ENCODE results near the gene ZGRF1.

Gene ZGRF1

DNA sequence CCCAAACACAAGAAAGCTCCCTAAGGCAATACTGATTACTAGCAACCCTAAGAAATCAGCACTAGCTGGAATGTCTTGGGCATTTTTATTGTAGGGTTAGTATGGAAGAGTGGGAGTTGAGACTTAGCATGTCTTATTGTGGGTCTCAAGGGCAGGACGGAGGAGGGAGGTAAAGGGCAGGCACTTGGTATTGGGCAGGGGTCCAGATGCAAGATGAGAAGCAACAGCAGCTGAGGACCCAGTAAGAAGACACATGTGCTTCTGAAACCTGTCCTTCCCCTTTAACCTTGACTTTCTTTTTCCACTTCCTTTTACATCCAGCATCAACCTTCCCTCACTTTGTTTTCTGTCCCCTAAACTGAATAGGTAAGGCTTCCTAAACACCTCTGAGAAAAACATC, 37.7 kb upstream of the ZGRF1 start:
- Histone ChIP-seq H3F3A (ENCODE audit: insufficient read depth, low read length) (no peaks in the 10 kb centered on the region), H4K20me1 (ENCODE audit: insufficient read depth, low read length) (no peaks in the 10 kb centered on the region), H3K79me2 (ENCODE audit: low read length) (no peaks in the 10 kb centered on the region), H3K36me3 (replicated peaks; ENCODE audit: insufficient read depth, low read length) (no peaks in the 10 kb centered on the region), H3K27ac (ENCODE audit: low read length) (no peak overlapping the region), H3K9ac (ENCODE audit: low read length) (no peak overlapping the region), H3K4me3 (ENCODE audit: low read length) (no peak overlapping the region), H3K27me3 (replicated peaks; ENCODE audit: insufficient read depth, low read length) (no peaks in the 10 kb centered on the region), H2AFZ (ENCODE audit: low read length) (no peak overlapping the region), H3K9me2 (replicated peaks; ENCODE audit: insufficient read depth, low read length) (no peaks in the 10 kb centered on the region), H3K9me3 (replicated peaks; ENCODE audit: insufficient read depth, low read length) (no peaks in the 10 kb centered on the region), H3K4me2 (ENCODE audit: low read depth, low read length) (no peak overlapping the region), H3K4me1 (ENCODE audit: low read length) (no peaks in the 10 kb centered on the region)
- DNase-seq = no peak
- TF ChIP-seq CTCF (IDR thresholded peaks at IDR 0.05; ENCODE audit: low read length) (no peak), EZH2 (optimal IDR thresholded peaks at IDR 0.05; ENCODE audit: low read depth, low read length) (no peak), EZH2phosphoT487 (IDR thresholded peaks at IDR 0.05; ENCODE audit: low read length) (no peak)

GRCh38 chr4:112673686-112674085, 37.0 kb upstream of the ZGRF1 start:
- Histone ChIP-seq H3K9ac (ENCODE audit: low read length) (no peak overlapping the region), H2AFZ (ENCODE audit: low read length) (no peak overlapping the region), H3K4me3 (ENCODE audit: low read length) (no peak overlapping the region), H4K20me1 (ENCODE audit: insufficient read depth, low read length) (no peaks in the 10 kb centered on the region), H3K79me2 (ENCODE audit: low read length) (no peaks in the 10 kb centered on the region), H3K9me3 (replicated peaks; ENCODE audit: insufficient read depth, low read length) (no peaks in the 10 kb centered on the region), H3K4me2 (ENCODE audit: low read depth, low read length) (no peak overlapping the region), H3F3A (ENCODE audit: insufficient read depth, low read length) (no peaks in the 10 kb centered on the region), H3K27ac (ENCODE audit: low read length) (no peak overlapping the region), H3K4me1 (ENCODE audit: low read length) (no peaks in the 10 kb centered on the region), H3K27me3 (replicated peaks; ENCODE audit: insufficient read depth, low read length) (no peaks in the 10 kb centered on the region), H3K9me2 (replicated peaks; ENCODE audit: insufficient read depth, low read length) (no peaks in the 10 kb centered on the region), H3K36me3 (replicated peaks; ENCODE audit: insufficient read depth, low read length) (no peaks in the 10 kb centered on the region)
- DNase-seq = no peak
- TF ChIP-seq EZH2phosphoT487 (IDR thresholded peaks at IDR 0.05; ENCODE audit: low read length) (no peak), CTCF (IDR thresholded peaks at IDR 0.05; ENCODE audit: low read length) (no peak), EZH2 (optimal IDR thresholded peaks at IDR 0.05; ENCODE audit: low read depth, low read length) (no peak)

DNA sequence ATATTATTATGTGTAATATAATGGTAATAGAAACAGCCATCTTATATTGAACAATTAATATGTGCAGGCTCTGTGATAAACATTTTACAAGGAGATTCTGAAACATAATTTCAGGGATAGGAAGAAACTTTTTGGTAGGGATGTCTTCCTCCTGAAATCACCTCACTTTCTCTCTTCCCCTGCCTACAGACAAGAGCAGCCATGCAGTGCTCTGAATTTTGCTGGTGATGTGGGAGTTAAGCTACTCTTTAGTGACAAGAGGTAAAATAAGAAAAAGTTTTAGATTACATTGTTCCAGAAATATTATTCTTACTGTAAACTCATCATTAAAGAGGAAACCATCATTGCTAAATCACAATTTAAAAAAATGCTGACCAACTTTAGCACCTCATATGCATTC, 36.4 kb upstream of the ZGRF1 start:
- Histone ChIP-seq H3K27ac (ENCODE audit: low read length) (no peak overlapping the region), H3K4me1 (ENCODE audit: low read length) (no peaks in the 10 kb centered on the region), H3K36me3 (replicated peaks; ENCODE audit: insufficient read depth, low read length) (no peaks in the 10 kb centered on the region), H4K20me1 (ENCODE audit: insufficient read depth, low read length) (no peaks in the 10 kb centered on the region), H3K9me2 (replicated peaks; ENCODE audit: insufficient read depth, low read length) (no peaks in the 10 kb centered on the region), H2AFZ (ENCODE audit: low read length) (no peak overlapping the region), H3K4me2 (ENCODE audit: low read depth, low read length) (no peak overlapping the region), H3K4me3 (ENCODE audit: low read length) (no peak overlapping the region), H3K9ac (ENCODE audit: low read length) (no peak overlapping the region), H3K9me3 (replicated peaks; ENCODE audit: insufficient read depth, low read length) (no peaks in the 10 kb centered on the region), H3F3A (ENCODE audit: insufficient read depth, low read length) (no peaks in the 10 kb centered on the region), H3K27me3 (replicated peaks; ENCODE audit: insufficient read depth, low read length) (no peaks in the 10 kb centered on the region), H3K79me2 (ENCODE audit: low read length) (no peaks in the 10 kb centered on the region)
- DNase-seq = no peak
- TF ChIP-seq CTCF (IDR thresholded peaks at IDR 0.05; ENCODE audit: low read length) (no peak), EZH2 (optimal IDR thresholded peaks at IDR 0.05; ENCODE audit: low read depth, low read length) (no peak), EZH2phosphoT487 (IDR thresholded peaks at IDR 0.05; ENCODE audit: low read length) (no peak)
